Smooth muscle cell (in vitro differentiated cells): ENCODE results near the gene PLEKHM2. TPM values are rescaled to one million over a fixed set of nuclear protein-coding genes. Genes with fewer than 3 reads are reported as not detected.

Experiments
- DNase-seq: peaks from one replicate; lab custom pipeline; 2025; ENCODE audit not compliant: unreplicated experiment; lab: John Stamatoyannopoulos, UW
- H2AFZ ChIP-seq: fragments of 200-600 bp; sonication (generic); 2 replicates; pipeline ENCODE4 v1.6.0; 2016; ENCODE audit warnings: antibody characterized with exemption, low read depth, mild to moderate bottlenecking
- H3F3A ChIP-seq: fragments of 200-600 bp; sonication (generic); 2 replicates; pipeline ENCODE4 v1.6.0; 2017; ENCODE audit warnings: antibody characterized with exemption, low read depth
- H3K27ac ChIP-seq: fragments of 200-600 bp; sonication (generic); 2 replicates; pipeline ENCODE4 v1.5.1; 2016; ENCODE audit warnings: low read depth, mild to moderate bottlenecking
- H3K27me3 ChIP-seq: fragments of 200-600 bp; sonication (generic); 2 replicates; pipeline ENCODE4 v1.6.1; 2016; ENCODE audit warnings: low read depth, mild to moderate bottlenecking
- H3K36me3 ChIP-seq: fragments of 200-600 bp; sonication (generic); 2 replicates; pipeline ENCODE4 v1.5.1; 2016; ENCODE audit warnings: low read depth
- H3K4me1 ChIP-seq: fragments of 200-600 bp; sonication (generic); 2 replicates; pipeline ENCODE4 v1.5.1; 2016; ENCODE audit warnings: low read depth
- H3K4me2 ChIP-seq: fragments of 200-600 bp; sonication (generic); 2 replicates; pipeline ENCODE4 v1.6.0; 2016; ENCODE audit warnings: mild to moderate bottlenecking
- H3K4me3 ChIP-seq: fragments of 200-600 bp; sonication (generic); 2 replicates; pipeline ENCODE4 v1.5.1; 2016; ENCODE audit warnings: mild to moderate bottlenecking
- H3K79me2 ChIP-seq: fragments of 200-600 bp; sonication (generic); 2 replicates; pipeline ENCODE4 v1.6.0; 2016; ENCODE audit warnings: low read depth, mild to moderate bottlenecking
- H3K9ac ChIP-seq: fragments of 200-600 bp; sonication (generic); 2 replicates; pipeline ENCODE4 v1.6.0; 2016; ENCODE audit warnings: low read depth
- H3K9me3 ChIP-seq: fragments of 200-600 bp; sonication (generic); replicated peaks from 2 replicates; pipeline ENCODE4 v1.5.1; 2016; ENCODE audit warnings: low read depth
- H4K20me1 ChIP-seq: fragments of 200-600 bp; sonication (generic); 2 replicates; pipeline ENCODE4 v1.6.0; 2016; ENCODE audit warnings: low read depth
- WGBS: methylation state at CpG from one replicate; pipeline ENCODE4 v1.1.7; 2016; ENCODE audit warnings: low lambda C conversion rate; 5-methylcytosine and 5-hydroxymethylcytosine counted together
- polyA plus RNA-seq: library from polyadenylated mRNA; unstranded; fragments of >200 nt; fragmentation: Nextera tagmentation; extraction: Ambion mirVana; gene quantifications from 2 replicates; pipeline ENCODE4 v1.2.1, GENCODE V29; 2016
- total RNA-seq: library from RNA; depleted of rRNA; stranded (reverse); fragments of >200 nt; gene quantifications from 2 replicates; pipeline ENCODE4 v1.2.3, GENCODE V29; 2014
- TF ChIP-seq, protein P1 (sequence below): fragments of 200-600 bp; sonication (generic); IDR thresholded peaks from 2 replicates; pipeline ENCODE4 v1.5.1; 2017; ENCODE audit warnings: borderline replicate concordance, mild to moderate bottlenecking, antibody characterized with exemption; ENCODE audit not compliant: insufficient read depth, poor library complexity, severe bottlenecking

Gene PLEKHM2
- total and polyA plus RNA-seq, 2 experiments from 2014 or later, result 26.5 to 39.6 TPM

- no peak overlapping the region for H3K4me3 ChIP-seq
- H4K20me1 ChIP-seq, result peaks cover 3% of the 10 kb centered on the region
- TF ChIP-seq, protein P1, sequence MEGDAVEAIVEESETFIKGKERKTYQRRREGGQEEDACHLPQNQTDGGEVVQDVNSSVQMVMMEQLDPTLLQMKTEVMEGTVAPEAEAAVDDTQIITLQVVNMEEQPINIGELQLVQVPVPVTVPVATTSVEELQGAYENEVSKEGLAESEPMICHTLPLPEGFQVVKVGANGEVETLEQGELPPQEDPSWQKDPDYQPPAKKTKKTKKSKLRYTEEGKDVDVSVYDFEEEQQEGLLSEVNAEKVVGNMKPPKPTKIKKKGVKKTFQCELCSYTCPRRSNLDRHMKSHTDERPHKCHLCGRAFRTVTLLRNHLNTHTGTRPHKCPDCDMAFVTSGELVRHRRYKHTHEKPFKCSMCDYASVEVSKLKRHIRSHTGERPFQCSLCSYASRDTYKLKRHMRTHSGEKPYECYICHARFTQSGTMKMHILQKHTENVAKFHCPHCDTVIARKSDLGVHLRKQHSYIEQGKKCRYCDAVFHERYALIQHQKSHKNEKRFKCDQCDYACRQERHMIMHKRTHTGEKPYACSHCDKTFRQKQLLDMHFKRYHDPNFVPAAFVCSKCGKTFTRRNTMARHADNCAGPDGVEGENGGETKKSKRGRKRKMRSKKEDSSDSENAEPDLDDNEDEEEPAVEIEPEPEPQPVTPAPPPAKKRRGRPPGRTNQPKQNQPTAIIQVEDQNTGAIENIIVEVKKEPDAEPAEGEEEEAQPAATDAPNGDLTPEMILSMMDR, result no peak
- peaks cover 6% of the 10 kb centered on the region for H3K36me3 ChIP-seq
- H2AFZ ChIP-seq, result no peak overlapping the region
- H3K4me1 ChIP-seq, result no peaks in the 10 kb centered on the region
- H3F3A ChIP-seq, result no peaks in the 10 kb centered on the region
- no peak overlapping the region for H3K4me2 ChIP-seq
- H3K9ac ChIP-seq, result no peak overlapping the region
- no peak for DNase-seq
- no peaks in the 10 kb centered on the region for H3K79me2 ChIP-seq
- no peaks in the 10 kb centered on the region for H3K9me3 ChIP-seq
- no peaks in the 10 kb centered on the region for H3K27me3 ChIP-seq
- no peak overlapping the region for H3K27ac ChIP-seq
- 89% methylated on average over 6 of the region's 6 CpGs for WGBS
These were observed 29.9 kb upstream of the PLEKHM2 start for GRCh38 chr1:15654091-15654690.

DNA sequence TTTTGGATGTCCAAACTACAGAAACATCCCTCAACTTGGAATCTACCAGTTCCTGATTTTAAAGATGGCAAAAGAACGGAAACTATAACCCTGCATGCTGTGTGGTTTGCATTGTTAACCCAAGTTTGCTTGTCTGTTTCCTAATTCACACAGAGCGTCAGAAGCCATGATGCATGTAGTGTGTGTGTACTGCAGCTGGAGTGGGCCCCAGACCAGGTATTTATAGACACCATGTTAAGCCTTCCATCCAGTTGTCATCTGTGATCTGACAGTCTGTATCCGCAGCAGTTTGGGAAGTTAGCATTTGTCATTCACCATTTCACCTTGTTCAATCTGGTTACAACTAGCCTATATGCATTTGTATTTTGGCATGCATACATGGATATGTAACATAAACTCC is 27.7 kb upstream of the PLEKHM2 start:
- TF ChIP-seq, protein P1, result no peak
- WGBS, result 93% methylated on average over 3 of the region's 3 CpGs
- Histone ChIP-seq H3K27me3 (no peaks in the 10 kb centered on the region), H3K9ac (no peak overlapping the region), H3K27ac (no peak overlapping the region), H3F3A (no peaks in the 10 kb centered on the region), H3K79me2 (no peaks in the 10 kb centered on the region), H2AFZ (no peak overlapping the region), H3K4me1 (no peaks in the 10 kb centered on the region), H3K9me3 (no peaks in the 10 kb centered on the region), H4K20me1 (peaks cover 3% of the 10 kb centered on the region), H3K36me3 (peaks cover 7% of the 10 kb centered on the region), H3K4me3 (no peak overlapping the region), H3K4me2 (no peak overlapping the region)
- DNase-seq, result no peak

GRCh38 chr1:15657021-15657420 is 27.1 kb upstream of the PLEKHM2 start:
- no peak overlapping the region for H3K4me2 ChIP-seq
- DNase-seq, result no peak
- no peak overlapping the region for H3K27ac ChIP-seq
- H4K20me1 ChIP-seq, result peaks cover 3% of the 10 kb centered on the region
- H3K27me3 ChIP-seq, result no peaks in the 10 kb centered on the region
- no peak overlapping the region for H3K4me3 ChIP-seq
- no peaks in the 10 kb centered on the region for H3K9me3 ChIP-seq
- TF ChIP-seq, protein P1, result no peak
- H3F3A ChIP-seq, result no peaks in the 10 kb centered on the region
- no peaks in the 10 kb centered on the region for H3K79me2 ChIP-seq
- no peak overlapping the region for H3K9ac ChIP-seq
- peaks cover 3% of the 10 kb centered on the region for H3K36me3 ChIP-seq
- WGBS, result 81% methylated on average over 1 of the region's 1 CpG
- H2AFZ ChIP-seq, result no peak overlapping the region
- no peaks in the 10 kb centered on the region for H3K4me1 ChIP-seq

DNA sequence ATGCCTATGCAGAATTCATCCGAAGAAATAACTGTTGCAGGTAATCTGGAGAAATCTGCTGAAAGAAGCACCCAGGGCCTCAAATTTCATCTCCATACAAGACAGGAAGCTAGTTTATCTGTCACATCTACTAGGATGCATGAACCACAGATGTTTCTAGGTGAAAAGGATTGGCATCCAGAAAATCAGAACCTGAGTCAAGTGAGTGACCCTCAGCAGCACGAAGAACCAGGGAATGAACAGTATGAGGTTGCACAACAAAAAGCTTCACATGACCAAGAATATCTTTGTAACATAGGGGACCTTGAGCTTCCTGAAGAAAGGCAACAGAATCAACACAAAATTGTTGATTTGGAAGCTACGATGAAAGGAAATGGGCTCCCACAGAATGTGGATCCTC is 24.0 kb upstream of the PLEKHM2 start:
- Histone ChIP-seq H3K79me2 (no peaks in the 10 kb centered on the region), H3K4me1 (no peaks in the 10 kb centered on the region), H4K20me1 (no peaks in the 10 kb centered on the region), H2AFZ (no peak overlapping the region), H3K9ac (no peak overlapping the region), H3K4me2 (no peak overlapping the region), H3K9me3 (no peaks in the 10 kb centered on the region), H3K27me3 (no peaks in the 10 kb centered on the region), H3K36me3 (peaks cover 3% of the 10 kb centered on the region), H3K27ac (no peak overlapping the region), H3K4me3 (no peak overlapping the region), H3F3A (no peaks in the 10 kb centered on the region)
- TF ChIP-seq, protein P1, result no peak
- DNase-seq, result no peak
- 99% methylated on average over 3 of the region's 3 CpGs for WGBS
